SH-SY5Y (cell line): ENCODE data around the gene DUSP9.

Experiments
- GATA2 ChIP-seq: IDR thresholded peaks from 2 replicates; pipeline ENCODE4 v1.6.1; 2011; ENCODE audit warnings: mild to moderate bottlenecking, low read depth, low read length
- GATA3 ChIP-seq: IDR thresholded peaks from 2 replicates; pipeline ENCODE4 v1.6.1; 2011; ENCODE audit warnings: low read depth, mild to moderate bottlenecking, low read length, moderate library complexity

DNA sequence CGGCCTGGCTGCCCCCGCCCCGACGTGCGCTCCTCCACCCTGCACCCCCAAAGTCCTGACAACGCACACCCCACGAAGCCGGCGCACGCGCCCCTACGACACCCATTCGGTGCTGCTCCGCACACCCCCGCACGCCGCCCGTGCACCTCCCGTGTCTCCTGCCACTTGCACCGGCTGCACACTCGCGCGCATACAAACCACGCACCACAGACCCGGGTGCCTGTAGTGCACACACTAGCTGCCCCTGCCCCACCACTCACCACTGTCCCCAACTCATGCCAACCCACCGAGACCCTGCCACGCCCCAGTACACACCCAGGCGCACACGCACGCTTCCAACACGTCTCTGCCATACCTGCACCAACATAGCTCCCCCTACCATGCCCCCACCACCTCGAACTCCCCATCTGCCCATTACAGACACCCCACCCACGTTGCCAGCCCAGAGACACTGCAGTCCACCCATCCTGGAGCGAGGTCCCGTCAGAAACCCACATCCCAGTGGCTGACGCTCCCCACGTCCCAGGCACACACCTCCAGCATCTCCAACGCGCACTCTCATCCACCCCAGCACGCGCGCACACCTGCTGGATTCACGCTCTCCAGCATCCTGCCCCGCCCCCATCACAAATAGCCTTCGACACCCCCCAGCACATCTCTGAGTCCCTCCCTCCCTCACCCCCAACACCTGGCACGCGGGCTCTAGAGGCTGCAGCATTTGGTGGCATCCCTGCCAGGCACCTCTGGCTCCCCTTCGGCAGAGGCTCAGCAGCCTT, 4.2 kb upstream of the DUSP9 start:
- no peak for TF ChIP-seq GATA2
- no peak for TF ChIP-seq GATA3
